Measurements from ENCODE around the gene OR7A17. TPM values are rescaled to one million over a fixed set of nuclear protein-coding genes. Genes with fewer than 3 reads are reported as not detected.

OR7A17 gene
- total and polyA plus RNA-seq, 2 donors (not counting 3 experiments of a cell fraction or from before 2014, with no cell fraction given) = not detected

GRCh38 chr19:14843169-14843568, 42.8 kb downstream of the OR7A17 start:
- H3K4me2 ChIP-seq (ENCODE audit: insufficient read depth, low read length) = no peak overlapping the region
- no peak overlapping the region for H3K27ac ChIP-seq (ENCODE audit: insufficient read depth, low read depth, low read length)
- intact Hi-C loops (cut with micrococcal nuclease) = no loop called here
- POLR2A ChIA-PET = no interaction called here
- no peak overlapping the region for H3K9ac ChIP-seq (replicated peaks; ENCODE audit: extremely low read depth, insufficient read depth, low read length)
- DNase-seq (ENCODE audit: low read depth, low spot score) = no peak
- no peak overlapping the region for H2AFZ ChIP-seq (ENCODE audit: low read depth, low read length)
- no peaks in the 10 kb centered on the region for H4K20me1 ChIP-seq (replicated peaks; ENCODE audit: control insufficient read depth, extremely low read depth, insufficient read depth, low read length)
- no peaks in the 10 kb centered on the region for H3K9me3 ChIP-seq (replicated peaks; ENCODE audit: control insufficient read depth, insufficient read depth, low read length)
- TF ChIP-seq MYC (IDR thresholded peaks at IDR 0.05; ENCODE audit: low read depth, low read length) (no peak), POLR2AphosphoS5 (IDR thresholded peaks at IDR 0.05; ENCODE audit: insufficient read depth, low read depth, low read length) (no peak), EZH2 (IDR thresholded peaks at IDR 0.05; ENCODE audit: borderline replicate concordance, low read depth, low read length, severe bottlenecking) (no peak), POLR2A (IDR thresholded peaks at IDR 0.05; ENCODE audit: low read depth, low read length) (no peak), FOS (IDR thresholded peaks at IDR 0.05; ENCODE audit: borderline replicate concordance, insufficient read depth, low read length) (no peak), GATA2 (IDR thresholded peaks at IDR 0.05; ENCODE audit: insufficient read depth, insufficient read length, low read depth, low read length) (no peak), MAX (IDR thresholded peaks at IDR 0.05; ENCODE audit: insufficient read depth, insufficient read length) (no peak), JUN (IDR thresholded peaks at IDR 0.05; ENCODE audit: borderline replicate concordance, insufficient read depth, insufficient read length, low read depth) (no peak), CTCF (IDR thresholded peaks at IDR 0.05; ENCODE audit: extremely low read depth in 1 of 2, insufficient read depth in 1 of 2, low read depth in 1 of 2, low read length in 2 of 2) (no peak)
- CTCF ChIA-PET = no interaction called here
- no peaks in the 10 kb centered on the region for H3K27me3 ChIP-seq (ENCODE audit: control insufficient read depth in 2 of 2, insufficient read depth in 2 of 2, low read length in 2 of 2)
- no peaks in the 10 kb centered on the region for H3K36me3 ChIP-seq (ENCODE audit: control insufficient read depth in 2 of 2, extremely low read depth in 1 of 2, insufficient read depth in 2 of 2, low read length in 2 of 2)
- no peak for FAIRE-seq
- H3K9me1 ChIP-seq (replicated peaks; ENCODE audit: control insufficient read depth, extremely low read depth, insufficient read depth, low read length) = no peaks in the 10 kb centered on the region
- H3K79me2 ChIP-seq (ENCODE audit: control insufficient read depth, insufficient read depth, low read length) = no peaks in the 10 kb centered on the region
- dilution Hi-C loops (cut with MboI; ENCODE audit: extremely low pct_ligation_motif_present, low sequenced_read_pairs) = no loop called here
- BruUV-seq (replicated peaks) = no TSS peak
- no peaks in the 10 kb centered on the region for H3K4me1 ChIP-seq (ENCODE audit: control insufficient read depth, extremely low read depth, insufficient read depth, low read length)
- H3K4me3 ChIP-seq (replicated peaks in 1 of 3; ENCODE audit: insufficient read depth in 1 of 3, low read depth in 1 of 3, low read length in 3 of 3) = no peak overlapping the region
